B cell (primary cell): Measurements from ENCODE around the gene RHPN2.

Experiments used
- EZH2 ChIP-seq: IDR thresholded peaks from 2 replicates; pipeline ENCODE4 v1.6.1; 2012; ENCODE audit warnings: borderline replicate concordance, low read depth, mild to moderate bottlenecking, moderate library complexity, low read length; ENCODE audit not compliant: insufficient read depth, poor library complexity, severe bottlenecking
- TF ChIP-seq, protein P1 (sequence below): fragments of 200-600 bp; IDR thresholded peaks from one replicate; pipeline ENCODE4 v1.8.0; 2022; ENCODE audit warnings: antibody characterized with exemption, mild to moderate bottlenecking

DNA sequence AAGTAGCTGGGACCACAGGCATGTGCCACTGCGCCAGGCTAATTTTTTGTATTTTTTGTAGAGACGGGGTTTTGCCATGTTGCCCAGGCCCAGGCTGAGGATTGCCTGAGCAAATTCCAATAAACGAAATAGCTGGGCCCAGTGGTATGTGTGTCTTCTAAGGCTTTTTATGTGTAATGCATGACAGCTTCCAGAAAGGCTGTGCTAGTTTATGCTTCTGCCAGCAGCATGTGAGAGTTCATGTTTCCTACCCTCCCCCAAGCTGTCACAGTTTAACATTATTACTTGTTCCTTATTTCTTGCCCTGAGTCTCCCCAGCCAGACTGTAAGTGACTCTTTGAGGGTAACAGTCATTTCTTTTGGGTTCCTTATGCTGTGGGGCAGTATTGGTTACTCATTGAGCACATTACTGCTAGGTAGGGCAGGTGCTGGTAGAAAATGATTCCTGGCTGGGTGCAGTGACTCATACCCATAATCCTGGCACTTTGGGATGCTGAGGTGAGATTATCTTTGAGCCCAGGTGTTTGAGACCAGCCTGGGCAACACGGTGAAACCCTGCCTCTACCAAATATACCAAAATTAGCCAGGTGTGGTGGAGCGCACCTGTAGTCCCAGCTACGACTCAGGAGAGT is 29.9 kb upstream of the RHPN2 start:
- TF ChIP-seq, protein P1, sequence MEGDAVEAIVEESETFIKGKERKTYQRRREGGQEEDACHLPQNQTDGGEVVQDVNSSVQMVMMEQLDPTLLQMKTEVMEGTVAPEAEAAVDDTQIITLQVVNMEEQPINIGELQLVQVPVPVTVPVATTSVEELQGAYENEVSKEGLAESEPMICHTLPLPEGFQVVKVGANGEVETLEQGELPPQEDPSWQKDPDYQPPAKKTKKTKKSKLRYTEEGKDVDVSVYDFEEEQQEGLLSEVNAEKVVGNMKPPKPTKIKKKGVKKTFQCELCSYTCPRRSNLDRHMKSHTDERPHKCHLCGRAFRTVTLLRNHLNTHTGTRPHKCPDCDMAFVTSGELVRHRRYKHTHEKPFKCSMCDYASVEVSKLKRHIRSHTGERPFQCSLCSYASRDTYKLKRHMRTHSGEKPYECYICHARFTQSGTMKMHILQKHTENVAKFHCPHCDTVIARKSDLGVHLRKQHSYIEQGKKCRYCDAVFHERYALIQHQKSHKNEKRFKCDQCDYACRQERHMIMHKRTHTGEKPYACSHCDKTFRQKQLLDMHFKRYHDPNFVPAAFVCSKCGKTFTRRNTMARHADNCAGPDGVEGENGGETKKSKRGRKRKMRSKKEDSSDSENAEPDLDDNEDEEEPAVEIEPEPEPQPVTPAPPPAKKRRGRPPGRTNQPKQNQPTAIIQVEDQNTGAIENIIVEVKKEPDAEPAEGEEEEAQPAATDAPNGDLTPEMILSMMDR, result no peak
- TF ChIP-seq EZH2, result no peak
